K562 (cell line): Measurements from ENCODE around the gene HYAL4.
"Not testable (repeated sequence)": the region's sequence is repeated elsewhere in the genome, so short reads cannot be mapped to it uniquely, and the experiment has no call there.

Experiments used
- EP300 ChIP-seq: IDR thresholded peaks from 2 replicates; pipeline ENCODE4 v1.6.1; 2012; ENCODE audit warnings: low read length, improper control_type of control experiment
- SLC30A9 ChIP-seq: fragments of 250-450 bp; sonication (Bioruptor Pico); IDR thresholded peaks from 2 replicates; pipeline ENCODE4 v1.8.0; 2022; ENCODE audit warnings: mild to moderate bottlenecking, moderate library complexity
- TBL1XR1 ChIP-seq, 2 experiments: IDR thresholded peaks; 2 replicates each; pipeline ENCODE4 v1.6.1; 2012; ENCODE audit warnings: improper control_type of control experiment in 2 of 2, low read length in 2 of 2, mild to moderate bottlenecking in 1 of 2
- ZNF239 ChIP-seq: fragments of 250-450 bp; sonication (Bioruptor Pico); IDR thresholded peaks from 2 replicates; pipeline ENCODE4 v1.4.0; 2020; ENCODE audit warnings: mild to moderate bottlenecking

GRCh38 chr7:123894753-123895152, 49.8 kb downstream of the HYAL4 start:
- TF ChIP-seq TBL1XR1 (IDR thresholded peaks at IDR 0.05; ENCODE audit: low read length in 2 of 2); ZNF239 (CRISPR knock-in tag); SLC30A9 (CRISPR knock-in tag); EP300: not testable (repeated sequence)
